SJCRH30 (cell line): ENCODE results near the gene SPDYE3. TPM values are rescaled to one million over a fixed set of nuclear protein-coding genes. Genes with fewer than 3 reads are reported as not detected.
A peak's percentile ranks its signal among the peaks of the same experiment; 100 is the strongest.
"Not testable (repeated sequence)": the region's sequence is repeated elsewhere in the genome, so short reads cannot be mapped to it uniquely, and the experiment has no call there.

Experiments used
- DNase-seq, 2 experiments: peaks; one replicate each; pipeline ENCODE4 v3.0.0-alpha.2; 2015 to 2020
- H3K27ac ChIP-seq: fragments of 250-450 bp; sonication (Bioruptor Pico); 2 replicates; pipeline ENCODE4 v1.5.1; 2020; ENCODE audit warnings: mild to moderate bottlenecking, moderate library complexity
- H3K27me3 ChIP-seq: fragments of 250-450 bp; sonication (Bioruptor Pico); 2 replicates; pipeline ENCODE4 v1.5.1; 2020; ENCODE audit warnings: mild to moderate bottlenecking, moderate library complexity
- H3K36me3 ChIP-seq: fragments of 250-450 bp; sonication (Bioruptor Pico); 2 replicates; pipeline ENCODE4 v1.5.1; 2020; ENCODE audit warnings: mild to moderate bottlenecking, moderate library complexity
- H3K4me1 ChIP-seq: fragments of 250-450 bp; sonication (Bioruptor Pico); 2 replicates; pipeline ENCODE4 v1.5.1; 2020; ENCODE audit warnings: mild to moderate bottlenecking, moderate library complexity
- H3K4me3 ChIP-seq: fragments of 250-450 bp; sonication (Bioruptor Pico); 2 replicates; pipeline ENCODE4 v1.5.1; 2020; ENCODE audit warnings: mild to moderate bottlenecking, moderate library complexity
- H3K9me3 ChIP-seq: fragments of 250-450 bp; sonication (Bioruptor Pico); replicated peaks from 2 replicates; pipeline ENCODE4 v1.5.1; 2020; ENCODE audit warnings: mild to moderate bottlenecking, moderate library complexity
- total RNA-seq: library from RNA; depleted of rRNA; stranded (reverse); fragments of >200 nt; shearing (Covaris generic); gene quantifications from 2 replicates; pipeline ENCODE4 v1.2.3, GENCODE V29; 2014

The SPDYE3 gene
- total RNA-seq, 1 experiment from 2014 or later = 0.06 TPM

DNA sequence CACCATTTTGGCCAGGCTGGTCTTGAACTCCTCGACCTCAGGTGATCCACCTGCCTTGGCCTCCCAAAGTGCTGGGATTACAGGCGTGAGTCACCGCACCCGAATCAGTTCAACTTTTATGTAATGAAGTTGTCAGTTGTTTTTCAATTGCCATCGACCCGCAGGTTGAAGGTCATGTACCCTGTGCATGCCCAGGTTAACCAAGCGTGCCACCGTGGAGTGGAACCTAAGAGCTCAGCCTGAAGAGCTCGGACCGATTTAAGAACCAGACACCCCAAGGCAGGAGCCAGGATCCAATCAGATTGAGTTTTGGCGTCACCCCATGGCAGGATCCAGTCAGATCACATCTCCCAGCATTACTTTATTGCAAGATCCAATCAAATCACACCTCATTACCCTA, 19.4 kb downstream of the SPDYE3 start:
- not testable (repeated sequence) for H3K4me1 ChIP-seq, H3K4me3 ChIP-seq, H3K36me3 ChIP-seq, H3K27ac ChIP-seq, DNase-seq, H3K27me3 ChIP-seq, H3K9me3 ChIP-seq

DNA sequence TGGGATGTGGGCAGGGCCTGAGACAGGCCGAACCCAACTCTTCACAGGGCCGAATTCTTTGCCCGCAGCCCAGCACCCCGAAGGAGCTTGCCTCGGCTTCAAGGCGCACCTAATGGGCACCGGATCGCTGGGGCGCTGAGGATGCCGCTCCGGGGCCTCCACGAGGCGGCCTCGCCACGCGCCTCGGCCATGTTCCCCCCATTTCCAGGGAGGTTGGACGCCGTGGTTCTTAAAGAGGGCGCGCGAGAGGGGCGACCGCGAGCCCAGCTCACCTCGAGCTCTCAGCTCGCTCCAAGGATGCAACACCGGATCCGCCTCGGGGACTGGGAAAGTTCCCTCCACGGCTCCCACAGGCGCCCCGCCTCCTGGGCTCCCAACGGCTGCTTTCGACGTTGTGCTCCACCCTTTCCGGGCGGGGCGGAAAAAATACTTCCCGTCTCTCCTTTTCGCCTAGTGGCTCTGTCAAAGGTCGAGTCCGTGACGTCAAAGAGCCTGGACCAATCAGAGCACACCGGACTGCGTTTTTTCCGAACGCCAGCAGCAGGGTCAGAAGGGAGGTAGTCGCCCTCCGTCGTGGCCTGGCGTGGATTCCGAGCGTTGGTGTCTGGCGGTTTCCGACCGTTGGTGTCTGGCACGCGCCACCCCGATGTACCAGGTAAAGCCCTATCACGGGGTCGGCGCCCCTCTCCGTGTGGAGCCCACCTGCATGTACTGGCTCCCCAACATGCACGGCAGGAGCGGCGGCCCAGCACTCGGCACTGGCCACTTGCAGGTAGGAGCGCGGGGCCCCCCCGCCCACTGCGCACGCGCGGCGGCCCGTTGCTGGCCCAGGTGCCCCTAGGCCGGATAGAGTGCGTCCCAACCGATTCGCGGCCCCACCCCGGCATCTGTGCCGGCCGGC, 28.3 kb downstream of the SPDYE3 start:
- not testable (repeated sequence) for H3K4me1 ChIP-seq, H3K9me3 ChIP-seq, H3K36me3 ChIP-seq, H3K27me3 ChIP-seq
- peak overlapping the region; percentile 92 for H3K4me3 ChIP-seq
- peak; percentile 96 for DNase-seq
- peak overlapping the region; percentile 79 for H3K27ac ChIP-seq

DNA sequence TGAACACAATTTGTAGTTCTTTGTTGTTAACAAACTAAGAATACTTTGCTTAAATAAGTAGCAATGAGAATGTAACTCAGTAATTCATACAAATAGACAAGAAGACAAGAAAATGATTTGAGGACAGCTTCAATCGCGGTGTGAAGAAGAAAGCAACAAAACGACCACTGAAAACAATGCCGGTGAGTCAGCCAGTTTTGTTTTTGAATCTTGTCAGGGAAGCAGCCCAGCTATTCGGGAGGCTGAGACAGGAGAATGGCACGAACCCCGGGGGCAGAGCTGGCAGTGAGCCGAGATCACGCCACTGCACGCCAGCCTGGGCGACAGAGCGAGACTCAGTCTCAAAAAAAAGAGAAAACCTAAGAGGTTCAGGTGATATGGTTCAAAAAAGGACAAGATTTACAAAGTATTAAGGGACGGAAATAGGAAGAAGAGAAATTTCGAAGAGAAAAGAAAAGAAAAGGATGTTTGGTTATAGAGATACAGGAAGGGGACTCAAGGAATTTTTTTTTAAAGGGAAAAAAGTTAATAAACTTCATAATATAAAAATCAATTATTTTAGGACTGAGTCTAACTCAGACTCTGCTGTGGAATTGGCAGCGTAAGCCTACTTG, 30.7 kb downstream of the SPDYE3 start:
- not testable (repeated sequence) for H3K27ac ChIP-seq, H3K9me3 ChIP-seq, H3K27me3 ChIP-seq, H3K36me3 ChIP-seq, H3K4me1 ChIP-seq, DNase-seq, H3K4me3 ChIP-seq

DNA sequence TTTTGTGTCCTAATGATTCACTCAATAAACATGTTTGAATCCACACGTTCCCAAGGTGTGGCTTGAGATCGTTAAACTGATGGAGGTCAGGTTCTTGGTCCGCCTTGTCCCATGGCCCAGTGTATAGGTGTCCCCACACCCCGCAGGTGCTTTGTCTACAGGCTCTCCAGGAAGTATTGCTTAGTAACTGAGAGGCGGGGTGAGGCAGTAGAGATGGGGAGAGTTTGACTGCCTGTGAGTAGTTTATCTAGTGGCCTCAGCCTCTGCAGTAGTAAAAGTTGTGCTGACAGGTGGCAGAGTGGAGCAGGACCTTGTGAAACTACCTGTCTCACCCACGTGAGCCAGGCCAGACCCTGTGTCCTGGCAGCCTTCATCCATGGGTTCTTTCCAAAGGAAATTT, 33.8 kb downstream of the SPDYE3 start:
- H3K4me1 ChIP-seq, H3K27ac ChIP-seq, H3K4me3 ChIP-seq, H3K27me3 ChIP-seq, H3K9me3 ChIP-seq, DNase-seq: not testable (repeated sequence)
- peaks cover 18% of the 10 kb centered on the region for H3K36me3 ChIP-seq

DNA sequence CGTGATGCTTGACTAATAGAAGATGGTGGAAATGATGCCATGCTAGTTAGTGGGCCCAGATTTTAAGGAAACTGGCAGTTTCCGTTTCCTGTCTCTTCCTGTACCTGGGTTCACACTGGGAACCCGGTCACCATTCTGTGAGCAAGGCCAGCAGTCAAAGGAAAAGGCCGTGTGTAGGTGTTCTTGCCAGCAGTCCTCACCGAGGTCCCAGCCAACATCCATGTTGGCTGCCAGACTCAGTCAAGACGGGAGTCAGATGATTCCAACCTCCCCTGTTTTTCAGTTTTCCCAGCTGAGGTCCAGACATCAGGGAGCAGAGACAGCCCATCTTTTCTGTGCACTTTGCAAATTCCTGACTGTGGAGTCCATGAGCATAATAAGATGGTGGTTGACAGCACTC, 35.3 kb downstream of the SPDYE3 start:
- no peaks in the 10 kb centered on the region for H3K27me3 ChIP-seq
- no peak for DNase-seq
- peaks cover 33% of the 10 kb centered on the region for H3K36me3 ChIP-seq
- no peaks in the 10 kb centered on the region for H3K9me3 ChIP-seq
- no peak overlapping the region for H3K4me3 ChIP-seq
- H3K27ac ChIP-seq = no peak overlapping the region
- H3K4me1 ChIP-seq = no peaks in the 10 kb centered on the region

DNA sequence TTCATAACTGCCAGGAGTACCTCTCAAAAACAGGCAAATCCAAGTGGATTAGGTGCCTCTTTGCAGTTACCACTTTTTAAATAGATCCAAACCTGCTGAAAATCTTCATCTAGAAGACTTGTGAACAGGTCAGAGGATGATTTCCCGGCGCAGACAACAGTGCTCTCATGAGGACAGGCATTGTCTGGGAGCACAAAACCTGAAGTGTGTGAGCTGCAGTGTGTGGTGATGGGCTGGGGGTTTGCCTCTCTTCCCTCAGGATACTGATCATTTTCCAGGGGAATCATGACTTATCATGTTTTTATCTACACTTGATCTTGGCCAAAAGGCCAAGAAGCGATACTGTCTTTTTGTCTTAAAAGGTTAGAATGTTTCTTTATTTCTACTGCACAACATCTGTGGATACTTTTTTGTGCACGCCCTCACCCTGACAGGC, 36.6 kb downstream of the SPDYE3 start:
- peaks cover 47% of the 10 kb centered on the region for H3K36me3 ChIP-seq
- H3K27ac ChIP-seq, H3K27me3 ChIP-seq, H3K4me1 ChIP-seq, H3K4me3 ChIP-seq, DNase-seq, H3K9me3 ChIP-seq: not testable (repeated sequence)

DNA sequence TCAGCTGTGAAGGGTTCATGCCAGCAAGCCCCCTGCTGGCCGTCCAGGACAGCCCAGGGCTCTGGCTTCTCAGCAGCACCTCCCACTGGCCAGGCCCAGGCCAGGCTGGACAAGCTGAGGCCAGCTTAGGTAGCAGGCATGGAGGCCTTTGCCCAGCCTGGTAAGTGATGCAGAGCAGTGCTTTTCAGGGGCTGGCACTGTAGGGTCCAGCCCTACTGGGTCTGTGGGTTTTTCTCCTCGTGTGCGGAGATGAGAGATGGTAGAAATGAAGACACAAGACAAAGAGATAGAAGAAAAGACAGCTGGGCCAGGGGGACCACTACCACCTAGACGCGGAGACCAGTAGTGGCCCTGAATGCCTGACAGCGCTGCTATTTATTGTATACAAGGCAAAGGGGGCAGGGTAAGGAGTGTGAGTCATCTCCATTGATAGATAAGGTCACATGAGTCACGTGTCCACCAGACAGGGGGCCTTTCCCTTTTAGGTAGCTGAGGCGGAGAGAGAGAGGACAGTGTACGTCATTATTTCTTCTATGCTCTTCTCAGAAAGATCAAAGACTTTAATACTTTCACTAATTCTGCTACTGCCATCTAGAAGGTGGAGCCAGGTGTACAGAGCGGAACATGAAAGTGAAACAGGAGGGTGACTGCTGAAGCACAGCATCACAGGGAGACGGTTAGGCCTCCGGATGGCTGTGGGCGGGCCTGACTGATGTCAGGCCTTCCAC, 37.2 kb downstream of the SPDYE3 start:
- not testable (repeated sequence) for H3K4me1 ChIP-seq, H3K27me3 ChIP-seq, H3K9me3 ChIP-seq, H3K4me3 ChIP-seq, H3K27ac ChIP-seq
- peak; percentile 52 to 66 for DNase-seq
- peaks cover 49% of the 10 kb centered on the region for H3K36me3 ChIP-seq

DNA sequence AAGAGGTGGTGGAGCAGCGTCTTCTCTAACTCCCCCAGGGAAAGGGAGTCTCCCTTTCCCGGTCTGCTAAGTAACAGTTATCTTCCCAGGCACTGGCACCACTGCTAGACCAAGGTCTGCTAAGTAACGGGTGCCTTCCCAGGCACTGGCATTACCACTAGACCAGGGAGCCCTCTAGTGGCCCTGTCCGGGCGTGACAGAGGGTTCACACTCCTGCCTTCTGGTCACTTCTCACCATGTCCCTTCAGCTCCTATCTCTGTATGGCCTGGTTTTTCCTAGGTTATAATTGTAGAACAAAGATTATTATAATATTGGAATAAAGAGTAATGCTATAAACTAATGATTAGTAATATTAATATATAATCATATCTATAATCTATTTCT, 37.8 kb downstream of the SPDYE3 start:
- peaks cover 51% of the 10 kb centered on the region for H3K36me3 ChIP-seq
- not testable (repeated sequence) for H3K4me1 ChIP-seq, H3K9me3 ChIP-seq, H3K4me3 ChIP-seq, H3K27me3 ChIP-seq, H3K27ac ChIP-seq
- peak; percentile 76 to 79 for DNase-seq

DNA sequence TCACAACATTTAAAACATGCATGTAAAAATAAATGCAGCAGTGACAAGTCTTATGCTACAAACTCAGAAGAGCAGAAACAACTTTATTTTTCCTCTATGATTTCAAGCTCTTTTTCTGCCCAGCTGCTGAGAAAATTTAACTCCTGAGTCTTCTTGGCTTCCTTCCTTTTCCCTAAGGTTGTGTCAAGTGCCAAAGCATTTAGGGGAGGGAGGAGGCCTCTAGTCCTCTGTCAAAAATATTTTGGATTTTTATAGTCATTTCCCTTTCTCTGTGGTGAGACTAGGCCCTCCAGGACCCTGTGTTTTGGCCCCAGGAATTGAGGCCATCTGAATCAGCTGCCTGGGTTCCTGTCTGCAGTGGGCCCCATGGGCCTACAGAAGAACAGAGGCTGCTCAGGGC, 39.4 kb downstream of the SPDYE3 start:
- no peak for DNase-seq
- no peak overlapping the region for H3K4me3 ChIP-seq
- H3K27ac ChIP-seq = no peak overlapping the region
- H3K27me3 ChIP-seq = no peaks in the 10 kb centered on the region
- peaks cover 56% of the 10 kb centered on the region for H3K36me3 ChIP-seq
- no peaks in the 10 kb centered on the region for H3K9me3 ChIP-seq
- no peaks in the 10 kb centered on the region for H3K4me1 ChIP-seq

DNA sequence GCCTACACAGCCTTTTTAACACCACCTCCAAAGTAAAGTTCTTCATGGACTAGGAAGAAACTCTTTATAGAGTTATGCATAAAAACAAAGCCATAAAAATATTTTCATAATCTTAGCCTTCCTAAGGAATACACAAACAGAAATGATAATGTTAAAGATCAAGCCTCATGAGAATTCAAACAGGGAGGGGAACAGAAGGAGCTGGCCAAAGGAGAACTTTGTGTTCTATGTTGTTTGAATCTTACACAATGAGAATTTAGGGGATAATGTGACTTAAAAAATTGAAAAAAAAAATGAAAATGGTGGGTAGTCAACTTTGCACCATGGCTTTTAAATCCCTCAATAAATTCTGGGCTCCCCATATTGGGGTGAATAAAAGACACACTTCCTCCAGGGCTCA, 41.3 kb downstream of the SPDYE3 start:
- DNase-seq = no peak
- H3K27me3 ChIP-seq = no peaks in the 10 kb centered on the region
- H3K27ac ChIP-seq = no peak overlapping the region
- no peaks in the 10 kb centered on the region for H3K9me3 ChIP-seq
- H3K4me3 ChIP-seq = no peak overlapping the region
- H3K4me1 ChIP-seq = no peaks in the 10 kb centered on the region
- peaks cover 53% of the 10 kb centered on the region for H3K36me3 ChIP-seq

DNA sequence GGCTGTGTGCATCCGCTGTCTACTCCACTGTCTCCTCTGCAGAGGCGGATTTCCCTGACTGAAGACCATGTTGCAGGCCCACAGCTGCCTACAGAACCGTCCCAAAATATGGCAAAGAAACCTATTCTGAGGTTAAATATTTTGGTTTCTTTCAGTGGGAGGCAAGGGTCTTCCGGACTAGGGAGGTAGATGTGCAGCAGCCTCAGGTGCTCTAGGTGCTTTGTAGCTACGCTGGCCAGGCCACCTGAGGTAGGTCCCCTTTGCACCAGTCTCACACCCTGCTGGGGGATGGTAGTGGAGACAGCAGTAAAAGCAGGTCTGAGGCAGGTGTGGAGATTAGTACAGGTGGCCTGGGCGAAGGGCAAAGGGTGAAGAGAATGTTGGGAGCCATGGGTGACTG, 42.3 kb downstream of the SPDYE3 start:
- Histone ChIP-seq H3K9me3 (no peaks in the 10 kb centered on the region), H3K36me3 (peaks cover 58% of the 10 kb centered on the region), H3K4me3 (no peak overlapping the region), H3K27ac (no peak overlapping the region), H3K27me3 (no peaks in the 10 kb centered on the region), H3K4me1 (no peaks in the 10 kb centered on the region)
- DNase-seq = no peak

DNA sequence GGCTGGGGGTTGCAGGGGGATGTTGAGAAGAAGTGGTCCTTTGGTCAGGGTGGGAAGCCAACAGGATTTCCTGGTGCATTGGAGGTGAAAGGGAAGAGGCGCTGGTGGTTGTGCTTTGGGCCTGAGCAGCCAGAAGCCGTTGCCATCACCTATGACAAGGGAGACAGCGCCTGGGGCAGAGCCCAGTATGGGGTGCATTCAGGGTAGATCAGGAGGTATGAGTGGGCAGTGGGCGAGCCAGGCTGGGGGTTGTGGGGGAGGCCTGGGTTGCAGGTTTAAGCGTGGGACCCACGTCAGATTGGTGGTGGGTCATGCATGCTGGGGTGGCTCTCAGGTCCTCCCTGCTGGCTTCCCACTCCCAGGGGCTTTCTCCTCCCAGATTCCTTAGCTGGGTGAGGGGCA, 44.2 kb downstream of the SPDYE3 start:
- DNase-seq = no peak
- Histone ChIP-seq H3K4me3 (no peak overlapping the region), H3K9me3 (no peaks in the 10 kb centered on the region), H3K4me1 (no peaks in the 10 kb centered on the region), H3K27ac (no peak overlapping the region), H3K36me3 (peaks cover 60% of the 10 kb centered on the region), H3K27me3 (no peaks in the 10 kb centered on the region)

DNA sequence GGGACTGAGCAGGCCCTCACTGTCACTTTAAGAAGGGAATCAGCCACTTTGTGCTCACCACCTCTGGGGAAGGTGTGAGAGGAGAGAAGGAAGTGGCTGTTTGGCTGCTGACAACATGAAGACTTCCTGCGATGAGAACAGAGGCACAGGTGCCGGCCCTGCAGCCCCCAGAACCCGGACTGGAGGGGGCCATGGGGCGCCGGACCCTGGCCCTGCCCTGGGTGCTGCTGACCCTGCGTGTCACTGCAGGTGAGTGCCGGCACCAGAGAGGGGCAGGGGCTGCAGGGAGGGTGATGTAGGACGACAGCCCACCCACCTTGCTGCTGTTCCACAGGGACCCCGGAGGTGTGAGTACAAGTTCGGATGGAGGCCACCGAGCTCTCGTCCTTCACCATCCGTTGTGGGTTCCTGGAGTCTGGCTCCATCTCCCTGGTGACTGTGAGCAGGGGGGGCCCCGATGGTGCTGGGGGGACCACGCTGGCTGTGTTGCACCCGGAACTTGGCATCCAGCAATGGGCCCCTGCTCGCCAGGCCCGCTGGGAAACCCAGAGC, 44.8 kb downstream of the SPDYE3 start:
- not testable (repeated sequence) for H3K9me3 ChIP-seq, H3K27me3 ChIP-seq, H3K4me1 ChIP-seq, H3K27ac ChIP-seq, DNase-seq, H3K4me3 ChIP-seq
- H3K36me3 ChIP-seq = peaks cover 54% of the 10 kb centered on the region

DNA sequence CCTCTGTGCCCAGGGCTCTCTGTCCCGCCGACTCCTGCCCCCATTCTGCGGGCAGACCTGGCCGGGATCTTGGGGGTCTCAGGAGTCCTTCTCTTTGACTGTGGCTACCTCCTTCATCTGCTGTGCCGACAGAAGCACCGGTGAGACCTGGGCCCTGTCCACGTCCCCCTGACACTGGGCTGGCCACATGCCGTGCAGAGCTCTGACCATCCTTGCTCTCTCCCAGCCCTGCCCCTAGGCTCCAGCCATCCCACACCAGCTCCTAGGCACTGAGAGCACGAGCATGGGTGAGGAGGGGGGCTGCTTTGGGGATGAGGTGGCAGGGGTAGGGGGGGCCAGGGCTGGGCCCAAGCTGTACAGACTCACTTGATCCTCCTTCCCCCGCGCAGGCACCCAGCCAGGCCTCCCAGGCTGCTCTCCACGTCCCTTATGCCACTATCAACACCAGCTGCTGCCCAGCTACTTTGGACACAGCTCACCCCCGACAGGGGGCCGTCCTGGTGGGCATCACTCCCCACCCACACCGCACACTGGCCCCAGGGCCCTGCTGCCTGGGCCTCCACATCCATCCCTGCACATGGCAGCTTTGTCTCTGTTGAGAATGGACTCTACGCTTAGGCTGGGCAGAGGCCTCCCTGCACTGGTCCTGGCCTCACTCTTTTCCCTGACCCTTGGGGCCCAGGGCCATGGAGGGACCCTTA, 45.6 kb downstream of the SPDYE3 start:
- no peak overlapping the region for H3K27ac ChIP-seq
- H3K4me3 ChIP-seq = no peak overlapping the region
- H3K27me3 ChIP-seq = no peaks in the 10 kb centered on the region
- H3K36me3 ChIP-seq = peaks cover 46% of the 10 kb centered on the region
- no peaks in the 10 kb centered on the region for H3K9me3 ChIP-seq
- no peaks in the 10 kb centered on the region for H3K4me1 ChIP-seq
- DNase-seq = no peak
